Activated naive CD8-positive, alpha-beta T cell treated with anti-CD3 and anti-CD28 coated beads, Interleukin-2, amount 50 U/mL, for 16 hours (primary cell): ENCODE data around the gene SLC29A1.
A peak's percentile ranks its signal among the peaks of the same experiment; 100 is the strongest.

ENCODE experiments used
- DNase-seq: peaks from one replicate; pipeline ENCODE4 v3.0.0-alpha.2; 2020; ENCODE audit warnings: low read depth, low spot score

Gene SLC29A1

GRCh38 chr6:44255105-44255808 lies 31.9 kb downstream of the SLC29A1 start:
- DNase-seq, result no peak

GRCh38 chr6:44255871-44256774 lies 32.7 kb downstream of the SLC29A1 start:
- no peak for DNase-seq

DNA sequence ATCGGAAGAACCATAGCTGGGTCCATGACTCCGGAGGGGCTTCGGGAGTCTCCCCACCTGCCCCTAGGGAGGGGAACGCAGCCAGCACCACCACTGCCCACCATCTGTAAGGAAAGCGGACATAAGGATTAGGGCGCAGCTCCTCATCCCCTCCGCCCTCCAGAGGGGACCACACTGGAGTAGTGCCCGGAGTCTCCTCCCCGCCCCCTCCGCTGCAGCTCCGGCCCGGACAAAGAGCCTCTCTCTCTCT lies 33.3 kb downstream of the SLC29A1 start:
- DNase-seq, result no peak

DNA sequence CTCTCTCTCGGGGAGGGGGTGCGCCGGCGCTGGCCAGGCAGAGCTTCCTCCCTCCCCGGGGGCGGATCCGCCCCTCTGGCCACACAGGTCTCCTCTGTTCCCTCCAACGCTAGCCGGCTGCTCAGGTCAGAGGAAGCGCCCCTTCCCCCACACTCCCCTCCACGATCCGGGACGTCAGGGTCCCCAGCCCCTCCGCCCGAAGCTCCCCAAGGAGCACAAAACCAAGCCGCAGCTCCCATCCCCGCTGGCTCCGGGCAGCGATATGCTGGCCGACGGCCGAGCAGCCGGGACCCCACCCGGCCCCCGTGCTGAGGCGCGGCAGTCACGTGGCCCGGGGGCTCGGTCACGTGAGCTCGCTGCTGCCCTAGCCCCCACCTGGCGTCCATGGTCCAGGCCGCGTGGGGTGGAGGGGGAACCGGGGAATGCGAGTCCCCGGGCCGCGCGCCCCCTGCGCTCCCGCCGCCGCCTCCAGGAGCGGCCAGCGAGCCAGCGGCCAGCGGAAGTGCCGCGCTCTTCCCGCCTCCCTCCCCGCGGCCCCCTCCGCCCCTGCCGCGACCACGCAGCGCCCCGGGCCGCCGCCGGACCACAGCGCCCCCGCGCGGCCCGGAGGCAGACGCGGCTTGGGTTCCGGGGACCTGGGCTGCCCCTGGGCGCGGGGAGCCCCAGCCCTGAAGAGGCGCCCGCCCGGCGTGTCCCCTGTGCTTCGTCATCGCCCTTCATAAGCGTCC lies 33.8 kb downstream of the SLC29A1 start, which contains the start of gene SLC35B2:
TSS of gene SLC35B2 (minus strand) at position 504 of the 728 bp plus-strand sequence. CDS start at position 386, 118 bp downstream.
- DNase-seq, result no peak

DNA sequence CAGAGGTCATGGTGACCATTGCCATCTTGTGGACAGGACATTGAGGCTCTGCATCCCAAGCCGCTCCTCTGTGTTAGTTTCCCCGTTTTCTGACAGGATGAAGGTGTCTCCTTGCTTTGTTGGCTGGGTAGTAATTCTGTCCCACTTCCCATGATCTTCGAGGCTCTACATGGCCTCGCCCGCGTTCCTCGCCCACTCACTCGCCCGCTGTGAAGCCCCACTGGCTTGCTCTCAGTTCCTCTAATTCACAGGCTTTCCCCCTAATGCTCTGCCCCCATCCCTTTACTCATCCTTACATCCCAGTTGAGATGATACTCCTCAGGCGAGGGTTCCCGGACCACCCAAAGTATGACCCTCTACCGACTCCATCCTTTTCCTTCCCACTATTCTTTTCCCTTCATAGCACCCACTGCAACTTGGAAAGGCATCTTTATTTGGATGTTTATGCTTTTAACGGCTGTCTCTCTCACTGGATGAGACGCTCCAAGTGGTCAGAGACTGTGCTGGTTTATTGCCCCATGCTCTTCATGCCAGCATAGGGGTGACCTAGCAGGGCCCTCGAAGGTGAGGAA lies 34.4 kb downstream of the SLC29A1 start:
- no peak for DNase-seq

- no peak for DNase-seq
Measured at GRCh38 chr6:44258325-44258863, 35.0 kb downstream of the SLC29A1 start.

DNA sequence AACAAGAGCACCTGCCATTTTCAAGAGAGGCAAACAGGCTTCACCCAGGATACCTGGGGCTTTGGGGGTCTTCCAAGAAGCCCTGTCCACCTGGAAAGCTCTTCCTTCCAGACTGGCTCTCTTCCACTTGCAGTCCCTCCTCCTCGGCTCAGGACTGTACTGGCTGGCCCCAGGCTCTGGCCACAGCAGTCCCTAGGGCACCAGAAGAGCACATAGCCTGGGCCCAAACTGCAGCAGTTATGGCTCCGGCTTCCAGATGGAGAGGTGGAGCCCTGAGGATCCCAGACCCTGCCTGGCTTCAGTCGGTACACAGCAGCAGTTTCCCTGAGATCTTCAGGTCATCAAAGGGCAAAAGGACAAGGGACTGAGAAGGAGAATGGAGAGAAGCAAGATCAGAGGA lies 35.5 kb downstream of the SLC29A1 start:
- no peak for DNase-seq

- no peak for DNase-seq
Measured at GRCh38 chr6:44260011-44260410, 36.6 kb downstream of the SLC29A1 start.

- no peak for DNase-seq
Measured at GRCh38 chr6:44260451-44261297, 37.3 kb downstream of the SLC29A1 start.

DNA sequence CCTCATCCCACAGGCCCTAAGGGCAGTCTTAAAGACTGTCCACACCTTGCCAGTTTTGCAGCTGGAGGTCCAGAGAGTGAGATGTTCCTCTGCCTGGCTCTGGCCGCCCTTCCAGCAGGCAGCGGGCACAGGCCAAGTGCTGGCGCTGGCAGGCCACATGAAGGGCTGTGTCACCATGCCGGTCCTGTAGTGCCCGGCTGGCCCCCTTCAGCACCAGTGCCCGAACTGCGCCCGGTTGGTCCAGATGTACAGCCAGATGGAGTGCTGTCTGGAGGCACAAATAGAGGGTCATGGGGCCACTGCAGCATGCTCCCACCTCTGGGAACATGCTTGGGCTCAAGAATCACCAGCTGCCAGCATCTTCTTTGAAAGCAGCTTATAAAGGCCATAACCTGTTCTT lies 38.2 kb downstream of the SLC29A1 start:
- no peak for DNase-seq

GRCh38 chr6:44262467-44263353 lies 39.3 kb downstream of the SLC29A1 start:
- DNase-seq, result no peak

- no peak for DNase-seq
Measured at GRCh38 chr6:44263354-44264100, 40.1 kb downstream of the SLC29A1 start.

DNA sequence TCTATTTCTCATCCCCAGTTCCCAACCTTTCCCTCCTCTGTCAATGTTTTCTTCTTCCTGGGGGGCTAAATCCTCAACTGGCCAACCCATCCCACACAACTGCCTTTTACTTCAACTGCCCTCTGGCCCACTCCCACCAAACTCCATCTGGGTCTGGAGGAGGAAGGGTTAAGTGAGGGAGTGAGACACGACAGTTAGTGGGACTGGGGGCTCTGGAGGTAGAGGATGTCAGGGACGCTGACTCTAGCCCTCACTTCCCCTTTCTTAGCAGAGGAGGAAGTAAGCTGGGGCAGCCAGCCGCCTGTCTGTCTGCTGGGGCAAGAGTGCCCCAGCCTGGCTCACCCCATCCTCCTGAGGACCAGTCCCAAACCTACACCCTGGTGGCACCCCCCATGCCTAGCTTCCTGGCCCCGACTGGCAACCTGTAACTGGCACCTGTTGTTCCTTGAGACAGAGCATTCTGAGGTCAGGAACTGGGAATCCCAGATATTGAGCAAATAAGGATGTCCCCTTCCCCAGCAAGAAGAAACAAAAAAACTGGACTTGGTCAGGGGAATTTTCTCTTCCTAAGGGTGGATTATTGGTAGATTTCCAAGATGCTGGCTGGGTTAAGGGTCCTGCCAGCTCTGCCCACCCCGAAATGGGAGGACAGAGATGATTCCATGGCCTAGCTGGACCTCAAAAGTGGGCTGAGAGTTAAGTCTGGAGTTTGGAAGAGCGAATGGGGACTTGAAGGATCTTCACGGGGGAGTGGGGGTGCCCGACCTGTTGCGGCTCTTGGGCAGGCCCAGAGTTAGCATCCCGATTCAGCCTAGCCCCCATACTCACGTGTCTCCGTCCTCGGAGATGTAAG lies 41.0 kb downstream of the SLC29A1 start:
- DNase-seq, result no peak

GRCh38 chr6:44265007-44265721 lies 41.8 kb downstream of the SLC29A1 start, which contains the start of gene NFKBIE:
NFKBIE (minus strand) TSS chr6:44265551; CDS start chr6:44265346, 205 bp downstream.
- peak; percentile 90 for DNase-seq

GRCh38 chr6:44265722-44266233 lies 42.4 kb downstream of the SLC29A1 start:
- no peak for DNase-seq

GRCh38 chr6:44266347-44266746 lies 43.0 kb downstream of the SLC29A1 start:
- DNase-seq, result no peak

DNA sequence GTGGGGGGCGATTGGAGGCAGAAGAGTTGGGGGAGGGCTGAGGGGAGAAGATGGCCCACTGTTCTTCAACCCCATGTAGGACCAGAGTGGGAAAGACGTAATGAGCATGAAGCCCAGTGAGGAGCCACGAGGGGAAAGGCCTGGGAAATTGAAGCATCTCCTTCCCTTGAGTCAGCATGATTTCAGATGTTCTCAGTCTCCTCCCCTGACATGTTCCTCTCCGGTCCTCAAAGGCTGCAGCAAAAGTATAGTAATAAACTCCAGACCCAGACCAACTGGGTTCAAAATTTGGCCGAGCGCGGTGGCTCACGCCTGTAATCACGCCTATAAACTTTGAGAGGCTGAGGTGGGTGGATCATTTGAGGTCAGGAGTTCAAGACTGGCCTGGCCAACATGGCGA lies 43.9 kb downstream of the SLC29A1 start:
- DNase-seq, result no peak
